HepG2 (cell line): ENCODE data around the gene ADRA2B. TPM values are rescaled to one million over a fixed set of nuclear protein-coding genes. Genes with fewer than 3 reads are reported as not detected.

Experiments used
- ATAC-seq: fragments of 200-7000 bp; cut with Tn5 transposase; 3 replicates; pipeline ENCODE4 v1.9.1; 2020; ENCODE audit warnings: mild to moderate bottlenecking, moderate library complexity
- BruUV-seq: library from RNA; stranded (reverse); fragments of 400-500 nt; replicated peaks from 2 replicates; lab custom pipeline; 2021; lab: Mats Ljungman, UMichigan
- CTCF ChIA-PET: fragments of 300-600 bp; formaldehyde crosslinking; extraction: SDS; loops from one replicate; lab custom pipeline; 2021; ENCODE audit warnings: low total read pairs, inconsistent platforms, low intra/inter-chr PET ratio; lab: Yijun Ruan, JAX
- POLR2A ChIA-PET: fragments of 350-600 bp; sonication (Branson Sonifier 250); formaldehyde crosslinking; loops from one replicate; lab custom pipeline; 2020; ENCODE audit warnings: antibody characterized with exemption, inconsistent platforms; lab: Yijun Ruan, JAX
- DNase-seq: peaks from one replicate; pipeline ENCODE4 v3.0.0-alpha.2; 2015; ENCODE audit warnings: low spot score
- FAIRE-seq: peaks from 3 replicates; lab custom pipeline; 2011; peaks lifted over from hg19 to GRCh38; lab: Jason Lieb, UNC
- H2AFZ ChIP-seq: one replicate; pipeline ENCODE4 v1.6.1; 2011; ENCODE audit warnings: low read length, inconsistent platforms
- H3K27ac ChIP-seq: fragments of 300-600 bp; 3 replicates; pipeline ENCODE4 v1.8.0; 2011; ENCODE audit warnings: mixed run types, mild to moderate bottlenecking, mixed read lengths, low read length, inconsistent platforms; ENCODE audit not compliant: insufficient read depth; ENCODE audit errors: extremely low read length
- H3K27me3 ChIP-seq, 2 experiments: fragments of 200-600 bp in 1 of 2; 2 replicates in 1 of 2; 3 replicates in 1 of 2; pipeline versions ENCODE4 v1.6.0 to v1.8.0; 2011; ENCODE audit warnings: low read length in 2 of 2, mild to moderate bottlenecking in 2 of 2, moderate library complexity in 2 of 2, inconsistent platforms in 1 of 2; ENCODE audit not compliant: insufficient read depth in 2 of 2, control insufficient read depth in 1 of 2
- H3K36me3 ChIP-seq, 2 experiments: fragments of 200-600 bp in 1 of 2; replicated peaks in 1 of 2; 2 replicates in 1 of 2; 3 replicates in 1 of 2; pipeline versions ENCODE4 v1.5.1 to v1.8.0; 2011; ENCODE audit warnings: low read length in 2 of 2, inconsistent platforms in 1 of 2; ENCODE audit not compliant: insufficient read depth in 2 of 2, control insufficient read depth in 1 of 2
- H3K4me1 ChIP-seq: 2 replicates; pipeline ENCODE4 v1.5.1; 2012; ENCODE audit warnings: low read length, inconsistent platforms; ENCODE audit not compliant: insufficient read depth
- H3K4me2 ChIP-seq: 2 replicates; pipeline ENCODE4 v1.6.0; 2011; ENCODE audit warnings: low read depth, low read length, inconsistent platforms
- H3K4me3 ChIP-seq, 3 experiments: fragments of 200-600 bp in 1 of 3; sonication (generic), shearing (Covaris generic) in 1 of 3; replicated peaks in 1 of 3; 2 replicates each; pipeline ENCODE4 v1.5.1; 2011 to 2016; ENCODE audit warnings: low read length in 3 of 3, inconsistent platforms in 2 of 3, low read depth in 2 of 3, mild to moderate bottlenecking in 2 of 3, control low read depth in 1 of 3, mixed read lengths in 1 of 3; ENCODE audit not compliant: insufficient read depth in 1 of 3
- H3K79me2 ChIP-seq: one replicate; pipeline ENCODE4 v1.6.1; 2011; ENCODE audit warnings: low read length, inconsistent platforms; ENCODE audit not compliant: insufficient read depth
- H3K9ac ChIP-seq: 2 replicates; pipeline ENCODE4 v1.6.0; 2011; ENCODE audit warnings: mild to moderate bottlenecking, low read depth, low read length, inconsistent platforms; ENCODE audit not compliant: insufficient read depth
- H3K9me3 ChIP-seq: 2 replicates; pipeline ENCODE4 v1.5.1; 2012; ENCODE audit warnings: mild to moderate bottlenecking, low read length
- H4K20me1 ChIP-seq: 2 replicates; pipeline ENCODE4 v1.6.0; 2011; ENCODE audit warnings: inconsistent platforms, mild to moderate bottlenecking, low read length, moderate library complexity; ENCODE audit not compliant: insufficient read depth
- CBFB ChIP-seq: sonication (generic); formaldehyde crosslinking; IDR thresholded peaks from 2 replicates; pipeline ENCODE4 v1.4.0; 2020; ENCODE audit warnings: missing genetic modification reagents
- NFE2 ChIP-seq: sonication (generic); formaldehyde crosslinking; IDR thresholded peaks from 2 replicates; pipeline ENCODE4 v1.4.0; 2020; ENCODE audit warnings: missing genetic modification reagents
- PRMT3 ChIP-seq: sonication (generic); formaldehyde crosslinking; IDR thresholded peaks from 2 replicates; pipeline ENCODE4 v1.8.1; 2022; ENCODE audit warnings: low read depth, mild to moderate bottlenecking, moderate library complexity, missing genetic modification reagents, borderline replicate concordance
- ZBTB26 ChIP-seq: IDR thresholded peaks from 2 replicates; pipeline ENCODE4 v1.6.1; 2016; ENCODE audit warnings: missing compliant biosample characterization, missing genetic modification reagents, borderline replicate concordance
- ZFP91 ChIP-seq: sonication (generic); formaldehyde crosslinking; IDR thresholded peaks from 2 replicates; pipeline ENCODE4 v1.9.0; 2022; ENCODE audit warnings: missing genetic modification reagents, mild to moderate bottlenecking, borderline replicate concordance
- ZNF382 ChIP-seq: sonication (generic); formaldehyde crosslinking; IDR thresholded peaks from 2 replicates; pipeline ENCODE4 v1.5.0; 2020; ENCODE audit warnings: missing genetic modification reagents, mild to moderate bottlenecking, borderline replicate concordance
- WGBS: methylation state at CpG from one replicate; pipeline ENCODE4 v1.1.6; 2017; ENCODE audit warnings: low lambda C conversion rate; 5-methylcytosine and 5-hydroxymethylcytosine counted together
- in situ Hi-C: cut with HindIII; loops from 2 replicates; pipeline ENCODE4 v1.10.0; 2017; ENCODE audit warnings: low pct_unique_long_range_greater_than_20kb; ENCODE audit not compliant: extremely low pct_ligation_motif_present
- intact Hi-C: fragments of 100-400 bp; cut with micrococcal nuclease; formaldehyde crosslinking; loops from one replicate; pipeline ENCODE4 v1.10.0; 2022; ENCODE audit not compliant: unreplicated experiment
- polyA plus RNA-seq, 8 experiments: library from polyadenylated mRNA; depleted of rRNA in 3 of 8; stranded (reverse) in 7 of 8; unstranded in 1 of 8; fragments of >200 nt; fragmentation: Illumina TruSeq in 4 of 8; extraction: Trizol in 4 of 8; gene quantifications; 2 replicates each; pipeline versions ENCODE4 v1.2.1 to v1.2.3, GENCODE V29; 2011 to 2016; ENCODE audit warnings: low read depth in 4 of 8, missing spikeins in 1 of 8, mixed read lengths in 1 of 8; ENCODE audit not compliant: insufficient read depth in 1 of 8
- total RNA-seq, 5 experiments: library from RNA; depleted of rRNA; stranded (reverse); fragments of >200 nt; fragmentation: Illumina TruSeq; extraction: Trizol; gene quantifications; 2 replicates each; pipeline ENCODE4 v1.2.3, GENCODE V29; 2016; ENCODE audit warnings: low read depth in 1 of 5

The ADRA2B gene
- total and polyA plus RNA-seq, 2 of the 13 experiments (the other 11 are each of a cell fraction or from before 2014, with no cell fraction given): not detected

DNA sequence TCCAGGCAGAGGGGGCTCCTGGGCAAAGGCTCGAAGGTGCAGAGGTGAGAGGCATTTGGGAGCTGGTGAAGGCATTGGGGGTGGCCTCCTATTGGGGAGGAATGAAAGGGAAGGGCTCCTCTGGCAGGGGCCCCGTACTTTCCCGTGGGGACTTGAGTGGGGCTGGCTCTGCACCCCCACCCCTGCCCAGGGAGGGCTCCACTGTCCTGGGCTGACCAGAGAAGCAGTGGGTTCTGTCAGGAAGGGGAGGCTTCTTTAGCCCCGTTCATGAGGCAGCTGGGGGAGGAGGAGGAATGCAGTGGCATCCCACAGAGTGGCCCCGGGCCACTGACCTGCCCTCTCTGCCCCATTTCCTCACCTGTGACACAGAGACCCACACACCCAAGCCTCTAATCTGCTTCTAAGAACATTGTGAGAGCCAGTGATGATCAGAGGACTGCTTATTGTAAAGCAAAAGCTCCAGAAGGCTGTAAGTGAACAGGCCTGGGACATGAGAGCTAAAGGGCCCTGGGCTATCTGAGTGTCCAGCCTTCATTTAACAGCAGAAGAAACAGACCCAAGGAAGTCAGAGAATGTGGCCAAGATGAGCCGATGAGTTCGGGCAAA, 43.1 kb downstream of the ADRA2B start:
- no peak overlapping the region for H3K9ac ChIP-seq
- DNase-seq: no peak
- CTCF ChIA-PET: no interaction called here
- no peaks in the 10 kb centered on the region for H4K20me1 ChIP-seq
- no peak overlapping the region for H3K4me2 ChIP-seq
- TF ChIP-seq PRMT3 (CRISPR knock-in tag) (no peak), ZFP91 (CRISPR knock-in tag) (no peak), ZBTB26 (no peak), CBFB (no peak), NFE2 (CRISPR knock-in tag) (no peak), ZNF382 (CRISPR knock-in tag) (no peak)
- TF ChIP-seq, all 625 proteins: peak for 0
- H3K36me3 ChIP-seq: no peaks in the 10 kb centered on the region
- H3K27me3 ChIP-seq: peaks cover 4 to 10% of the 10 kb centered on the region in 2 experiments; a peak in 3 of 5 replicates
- in situ Hi-C loops (loop anchor here (25.0 kb wide), 1 partner anchor 1589 kb away; the partner anchor contains the start of genes ACTR1B and C2orf92), intact Hi-C loops (no loop called here)
- no peak for ATAC-seq
- BruUV-seq: no TSS peak
- peaks cover 16% of the 10 kb centered on the region for H3K4me1 ChIP-seq
- 28% methylated on average over 7 of the region's 7 CpGs for WGBS
- FAIRE-seq: no peak
- no peak overlapping the region for H3K4me3 ChIP-seq
- POLR2A ChIA-PET: no interaction called here
- no peak overlapping the region for H3K27ac ChIP-seq
- H3K9me3 ChIP-seq: no peaks in the 10 kb centered on the region
- H3K79me2 ChIP-seq: no peaks in the 10 kb centered on the region
- no peak overlapping the region for H2AFZ ChIP-seq
